Type B pancreatic cell (in vitro differentiated cells): ENCODE measurements around the gene STH. TPM values are rescaled to one million over a fixed set of nuclear protein-coding genes. Genes with fewer than 3 reads are reported as not detected.
"Not testable (repeated sequence)": the region's sequence is repeated elsewhere in the genome, so short reads cannot be mapped to it uniquely, and the experiment has no call there.

Source experiments
- DNase-seq: peaks from one replicate; pipeline ENCODE4 v3.0.0; 2021; ENCODE audit warnings: mixed read lengths; ENCODE audit not compliant: unreplicated experiment; ENCODE audit errors: extremely low spot score
- H3K27ac Mint-ChIP-seq: 2 replicates; pipeline ENCODE4 v1.8.0; 2021; ENCODE audit warnings: mild to moderate bottlenecking, mixed read lengths
- H3K27me3 Mint-ChIP-seq: 2 replicates; pipeline ENCODE4 v1.8.0; 2021; ENCODE audit warnings: mixed read lengths
- H3K36me3 Mint-ChIP-seq: 2 replicates; pipeline ENCODE4 v1.8.0; 2021; ENCODE audit warnings: mixed read lengths
- H3K4me1 Mint-ChIP-seq: one replicate; pipeline ENCODE4 v1.8.0; 2021; ENCODE audit warnings: mixed read lengths; ENCODE audit not compliant: unreplicated experiment
- H3K4me3 Mint-ChIP-seq: 2 replicates; pipeline ENCODE4 v1.8.0; 2021; ENCODE audit warnings: mild to moderate bottlenecking, mixed read lengths
- H3K9me3 Mint-ChIP-seq: 2 replicates; pipeline ENCODE4 v1.8.0; 2021; ENCODE audit warnings: mixed read lengths
- CTCF ChIP-seq: fragments of 200-600 bp; sonication (generic); conservative IDR thresholded peaks from 2 replicates; pipeline ENCODE4 v1.5.0; 2021; ENCODE audit warnings: antibody characterized with exemption, mild to moderate bottlenecking
- total RNA-seq: library from RNA; stranded (reverse); gene quantifications from 2 replicates; pipeline ENCODE4 v1.2.1, GENCODE V29; 2021; ENCODE audit warnings: low replicate concordance

Gene STH
- total RNA-seq, 1 donor from 2014 or later, result not detected

GRCh38 chr17:46001390-46002310, 2.6 kb downstream of the STH start:
- no peaks in the 10 kb centered on the region for H3K4me1 Mint-ChIP-seq
- no peak for TF ChIP-seq CTCF
- H3K4me3 Mint-ChIP-seq, result no peak overlapping the region
- no peaks in the 10 kb centered on the region for H3K9me3 Mint-ChIP-seq
- no peaks in the 10 kb centered on the region for H3K36me3 Mint-ChIP-seq
- H3K27me3 Mint-ChIP-seq, result no peaks in the 10 kb centered on the region
- no peak overlapping the region for H3K27ac Mint-ChIP-seq
- DNase-seq, result no peak

DNA sequence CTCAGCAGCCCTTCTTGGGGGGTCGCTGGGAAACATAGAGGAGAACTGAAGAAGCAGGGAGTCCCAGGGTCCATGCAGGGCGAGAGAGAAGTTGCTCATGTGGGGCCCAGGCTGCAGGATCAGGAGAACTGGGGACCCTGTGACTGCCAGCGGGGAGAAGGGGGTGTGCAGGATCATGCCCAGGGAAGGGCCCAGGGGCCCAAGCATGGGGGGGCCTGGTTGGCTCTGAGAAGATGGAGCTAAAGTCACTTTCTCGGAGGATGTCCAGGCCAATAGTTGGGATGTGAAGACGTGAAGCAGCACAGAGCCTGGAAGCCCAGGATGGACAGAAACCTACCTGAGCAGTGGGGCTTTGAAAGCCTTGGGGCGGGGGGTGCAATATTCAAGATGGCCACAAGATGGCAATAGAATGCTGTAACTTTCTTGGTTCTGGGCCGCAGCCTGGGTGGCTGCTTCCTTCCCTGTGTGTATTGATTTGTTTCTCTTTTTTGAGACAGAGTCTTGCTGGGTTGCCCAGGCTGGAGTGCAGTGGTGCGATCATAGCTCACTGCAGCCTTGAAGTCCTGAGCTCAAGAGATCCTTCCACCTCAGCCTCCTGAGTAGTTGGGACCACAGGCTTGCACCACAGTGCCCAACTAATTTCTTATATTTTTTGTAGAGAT, 3.4 kb downstream of the STH start:
- no peak overlapping the region for H3K4me3 Mint-ChIP-seq
- TF ChIP-seq CTCF, result peak; percentile 92
- no peak overlapping the region for H3K27ac Mint-ChIP-seq

DNA sequence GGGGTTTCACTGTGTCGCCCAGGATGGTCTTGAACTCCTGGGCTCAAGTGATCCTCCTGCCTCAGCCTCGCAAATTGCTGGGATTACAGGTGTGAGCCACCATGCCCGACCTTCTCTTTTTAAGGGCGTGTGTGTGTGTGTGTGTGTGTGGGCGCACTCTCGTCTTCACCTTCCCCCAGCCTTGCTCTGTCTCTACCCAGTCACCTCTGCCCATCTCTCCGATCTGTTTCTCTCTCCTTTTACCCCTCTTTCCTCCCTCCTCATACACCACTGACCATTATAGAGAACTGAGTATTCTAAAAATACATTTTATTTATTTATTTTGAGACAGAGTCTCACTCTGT, 3.9 kb downstream of the STH start:
- no peak for TF ChIP-seq CTCF
- Mint-ChIP-seq H3K27me3 (no peaks in the 10 kb centered on the region), H3K27ac (no peak overlapping the region), H3K4me1 (no peaks in the 10 kb centered on the region), H3K9me3 (no peaks in the 10 kb centered on the region), H3K36me3 (no peaks in the 10 kb centered on the region), H3K4me3 (no peak overlapping the region)
- DNase-seq, result no peak

More for the DNA sequence above, 3.4 kb downstream of the STH start:
- Mint-ChIP-seq H3K36me3 (no peaks in the 10 kb centered on the region), H3K27me3 (no peaks in the 10 kb centered on the region), H3K9me3 (no peaks in the 10 kb centered on the region), H3K4me1 (no peaks in the 10 kb centered on the region)
- DNase-seq, result peak; percentile 80

- no peak for DNase-seq
- no peaks in the 10 kb centered on the region for H3K9me3 Mint-ChIP-seq
- no peak overlapping the region for H3K27ac Mint-ChIP-seq
- H3K36me3 Mint-ChIP-seq, result no peaks in the 10 kb centered on the region
- H3K4me3 Mint-ChIP-seq, result no peak overlapping the region
- H3K4me1 Mint-ChIP-seq, result no peaks in the 10 kb centered on the region
- TF ChIP-seq CTCF, result no peak
- no peaks in the 10 kb centered on the region for H3K27me3 Mint-ChIP-seq
Observed at GRCh38 chr17:46003907-46004748, 5.1 kb downstream of the STH start.

DNA sequence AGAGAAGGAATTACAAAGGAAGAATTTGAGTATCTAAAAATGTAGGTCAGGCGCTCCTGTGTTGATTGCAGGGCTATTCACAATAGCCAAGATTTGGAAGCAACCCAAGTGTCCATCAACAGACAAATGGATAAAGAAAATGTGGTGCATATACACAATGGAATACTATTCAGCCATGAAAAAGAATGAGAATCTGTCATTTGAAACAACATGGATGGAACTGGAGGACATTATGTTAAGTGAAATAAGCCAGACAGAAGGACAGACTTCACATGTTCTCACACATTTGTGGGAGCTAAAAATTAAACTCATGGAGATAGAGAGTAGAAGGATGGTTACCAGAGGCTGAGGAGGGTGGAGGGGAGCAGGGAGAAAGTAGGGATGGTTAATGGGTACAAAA, 7.0 kb downstream of the STH start:
- not testable (repeated sequence) for H3K36me3 Mint-ChIP-seq, H3K4me3 Mint-ChIP-seq

More for the DNA sequence above, 7.0 kb downstream of the STH start:
- H3K27me3 Mint-ChIP-seq, H3K9me3 Mint-ChIP-seq, DNase-seq, H3K4me1 Mint-ChIP-seq, H3K27ac Mint-ChIP-seq: not testable (repeated sequence)
